ENCODE measurements around the gene IFNL3.

The IFNL3 gene

DNA sequence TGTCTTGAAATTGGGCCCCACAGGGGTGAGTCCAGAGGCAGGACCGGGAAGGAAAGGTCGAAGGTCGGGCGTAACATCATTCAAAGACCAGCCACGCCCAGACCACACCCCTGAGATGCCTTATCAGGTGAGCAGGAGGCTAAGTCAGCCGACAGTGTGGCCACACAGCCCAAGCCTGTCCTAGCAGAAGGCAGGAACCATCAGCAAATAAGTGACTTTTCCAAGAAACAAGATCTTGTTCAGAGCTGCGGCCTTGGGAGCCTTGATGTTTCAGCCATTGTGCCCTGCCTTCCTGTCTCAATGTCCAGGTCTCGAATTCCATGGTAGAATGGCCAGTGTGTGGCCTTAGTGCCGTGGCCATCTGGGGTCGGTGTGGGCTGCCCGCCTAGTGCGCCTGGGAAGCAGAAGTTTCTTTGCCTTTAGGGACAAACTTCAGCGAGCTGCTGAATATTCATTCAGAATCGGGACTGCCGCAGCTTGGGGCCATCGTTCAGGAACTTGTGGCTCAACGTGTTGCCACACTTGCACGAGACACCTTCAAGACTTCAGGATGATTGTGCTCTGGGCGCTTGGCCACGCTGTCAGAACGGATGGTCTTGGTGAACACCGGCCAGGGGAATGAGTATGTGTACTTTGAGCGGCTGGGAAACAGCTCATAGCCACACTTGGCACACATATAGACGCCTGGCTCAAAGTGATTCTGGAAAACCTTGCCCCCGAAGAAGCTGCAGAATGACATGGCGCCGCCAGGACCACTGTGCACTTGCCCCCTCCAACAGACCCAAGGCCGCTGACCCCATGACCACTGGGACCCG lies 9.9 kb upstream of the IFNL3 start:
- TF ChIP-seq POLR2AphosphoS5 (IDR thresholded peaks at IDR 0.05; ENCODE audit: low read depth) = no peak
- TF ChIP-seq, protein P1, sequence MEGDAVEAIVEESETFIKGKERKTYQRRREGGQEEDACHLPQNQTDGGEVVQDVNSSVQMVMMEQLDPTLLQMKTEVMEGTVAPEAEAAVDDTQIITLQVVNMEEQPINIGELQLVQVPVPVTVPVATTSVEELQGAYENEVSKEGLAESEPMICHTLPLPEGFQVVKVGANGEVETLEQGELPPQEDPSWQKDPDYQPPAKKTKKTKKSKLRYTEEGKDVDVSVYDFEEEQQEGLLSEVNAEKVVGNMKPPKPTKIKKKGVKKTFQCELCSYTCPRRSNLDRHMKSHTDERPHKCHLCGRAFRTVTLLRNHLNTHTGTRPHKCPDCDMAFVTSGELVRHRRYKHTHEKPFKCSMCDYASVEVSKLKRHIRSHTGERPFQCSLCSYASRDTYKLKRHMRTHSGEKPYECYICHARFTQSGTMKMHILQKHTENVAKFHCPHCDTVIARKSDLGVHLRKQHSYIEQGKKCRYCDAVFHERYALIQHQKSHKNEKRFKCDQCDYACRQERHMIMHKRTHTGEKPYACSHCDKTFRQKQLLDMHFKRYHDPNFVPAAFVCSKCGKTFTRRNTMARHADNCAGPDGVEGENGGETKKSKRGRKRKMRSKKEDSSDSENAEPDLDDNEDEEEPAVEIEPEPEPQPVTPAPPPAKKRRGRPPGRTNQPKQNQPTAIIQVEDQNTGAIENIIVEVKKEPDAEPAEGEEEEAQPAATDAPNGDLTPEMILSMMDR (IDR thresholded peaks at IDR 0.05; ENCODE audit: insufficient read depth, low read length) = no peak
- Histone ChIP-seq H3K27me3 (ENCODE audit: insufficient read depth, poor library complexity, severe bottlenecking) (peaks cover 9% of the 10 kb centered on the region), H3K27ac (replicated peaks) (no peak overlapping the region), H3K4me3 (replicated peaks; ENCODE audit: insufficient read depth, low read length) (no peak overlapping the region)
- no peak for DNase-seq (ENCODE audit: low read depth in 1 of 2, low spot score in 1 of 2)

DNA sequence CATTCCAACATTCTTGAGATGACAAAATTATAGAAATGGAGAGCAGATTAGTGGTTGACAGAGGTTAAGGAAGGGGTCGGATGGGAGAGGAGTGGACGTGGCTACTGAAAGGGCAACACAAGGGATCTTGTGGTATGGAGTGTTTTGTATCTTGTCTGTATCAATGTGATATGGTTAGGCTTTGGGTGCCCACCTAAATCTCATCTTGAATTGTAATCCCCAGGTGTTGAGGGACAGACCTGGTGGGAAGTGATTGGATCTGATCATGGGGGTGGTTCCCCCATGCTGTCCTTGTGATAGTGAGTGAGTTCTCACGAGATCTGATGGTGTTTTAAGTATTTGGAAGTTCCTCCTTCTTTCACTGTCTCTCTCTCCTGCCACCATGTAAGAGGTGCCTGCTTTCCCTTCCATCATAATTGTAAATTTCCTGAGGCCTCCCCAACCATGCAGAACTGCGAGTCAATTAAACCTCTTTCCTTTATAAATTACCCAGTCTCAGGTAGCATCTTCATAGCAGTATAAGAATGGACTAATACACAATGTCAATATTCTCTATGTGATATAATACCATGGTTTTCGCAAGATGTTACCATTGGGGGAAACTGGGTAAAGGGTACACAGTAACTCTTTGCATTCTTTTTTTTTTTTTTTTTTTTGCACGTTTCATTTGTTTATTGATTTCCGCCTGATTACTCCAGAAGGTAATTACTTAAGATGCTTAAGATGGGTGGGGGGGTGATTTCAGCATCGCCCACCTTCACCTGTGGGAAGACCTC lies 8.8 kb upstream of the IFNL3 start:
- no peak for DNase-seq (ENCODE audit: low read depth in 1 of 2, low spot score in 1 of 2)
- Histone ChIP-seq H3K27ac (replicated peaks) (no peak overlapping the region), H3K27me3 (ENCODE audit: insufficient read depth, poor library complexity, severe bottlenecking) (peaks cover 9% of the 10 kb centered on the region), H3K4me3 (replicated peaks; ENCODE audit: insufficient read depth, low read length) (no peak overlapping the region)
- TF ChIP-seq POLR2AphosphoS5 (IDR thresholded peaks at IDR 0.05; ENCODE audit: low read depth) (no peak), SPI1 (IDR thresholded peaks at IDR 0.05; ENCODE audit: borderline replicate concordance, low read depth) (no peak), GABPA (IDR thresholded peaks at IDR 0.05; ENCODE audit: low read depth) (no peak)
- TF ChIP-seq, protein P2, sequence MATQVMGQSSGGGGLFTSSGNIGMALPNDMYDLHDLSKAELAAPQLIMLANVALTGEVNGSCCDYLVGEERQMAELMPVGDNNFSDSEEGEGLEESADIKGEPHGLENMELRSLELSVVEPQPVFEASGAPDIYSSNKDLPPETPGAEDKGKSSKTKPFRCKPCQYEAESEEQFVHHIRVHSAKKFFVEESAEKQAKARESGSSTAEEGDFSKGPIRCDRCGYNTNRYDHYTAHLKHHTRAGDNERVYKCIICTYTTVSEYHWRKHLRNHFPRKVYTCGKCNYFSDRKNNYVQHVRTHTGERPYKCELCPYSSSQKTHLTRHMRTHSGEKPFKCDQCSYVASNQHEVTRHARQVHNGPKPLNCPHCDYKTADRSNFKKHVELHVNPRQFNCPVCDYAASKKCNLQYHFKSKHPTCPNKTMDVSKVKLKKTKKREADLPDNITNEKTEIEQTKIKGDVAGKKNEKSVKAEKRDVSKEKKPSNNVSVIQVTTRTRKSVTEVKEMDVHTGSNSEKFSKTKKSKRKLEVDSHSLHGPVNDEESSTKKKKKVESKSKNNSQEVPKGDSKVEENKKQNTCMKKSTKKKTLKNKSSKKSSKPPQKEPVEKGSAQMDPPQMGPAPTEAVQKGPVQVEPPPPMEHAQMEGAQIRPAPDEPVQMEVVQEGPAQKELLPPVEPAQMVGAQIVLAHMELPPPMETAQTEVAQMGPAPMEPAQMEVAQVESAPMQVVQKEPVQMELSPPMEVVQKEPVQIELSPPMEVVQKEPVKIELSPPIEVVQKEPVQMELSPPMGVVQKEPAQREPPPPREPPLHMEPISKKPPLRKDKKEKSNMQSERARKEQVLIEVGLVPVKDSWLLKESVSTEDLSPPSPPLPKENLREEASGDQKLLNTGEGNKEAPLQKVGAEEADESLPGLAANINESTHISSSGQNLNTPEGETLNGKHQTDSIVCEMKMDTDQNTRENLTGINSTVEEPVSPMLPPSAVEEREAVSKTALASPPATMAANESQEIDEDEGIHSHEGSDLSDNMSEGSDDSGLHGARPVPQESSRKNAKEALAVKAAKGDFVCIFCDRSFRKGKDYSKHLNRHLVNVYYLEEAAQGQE (IDR thresholded peaks at IDR 0.05; ENCODE audit: insufficient replicate concordance, low read depth) = no peak
- TF ChIP-seq, protein P1 (IDR thresholded peaks at IDR 0.05; ENCODE audit: insufficient read depth, low read length) = no peak

DNA sequence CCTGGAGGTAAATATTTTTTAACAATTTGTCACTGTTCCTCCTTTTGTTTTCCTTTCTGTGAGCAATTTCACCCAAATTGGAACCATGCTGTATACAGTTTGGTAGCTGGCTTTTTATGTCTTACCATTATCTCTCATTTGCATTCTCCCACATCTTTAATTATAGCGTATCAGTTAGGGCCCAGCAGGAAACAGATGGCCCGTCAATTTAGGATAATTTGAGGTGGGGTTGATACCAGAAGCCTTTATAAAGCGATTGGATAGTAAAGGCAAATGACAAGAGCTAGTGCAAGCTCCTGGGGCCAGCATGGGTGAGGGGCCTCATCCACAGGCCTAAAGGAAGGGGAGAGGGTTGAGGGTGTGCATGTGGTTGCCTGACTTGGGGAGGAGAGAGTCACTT lies 7.7 kb upstream of the IFNL3 start:
- peaks cover 12% of the 10 kb centered on the region for H3K27me3 ChIP-seq (ENCODE audit: insufficient read depth, poor library complexity, severe bottlenecking)

More for the DNA sequence above, 7.7 kb upstream of the IFNL3 start:
- DNase-seq (ENCODE audit: low read depth in 1 of 2, low spot score in 1 of 2) = no peak
- Histone ChIP-seq H3K27ac (replicated peaks) (no peak overlapping the region), H3K4me3 (replicated peaks; ENCODE audit: insufficient read depth, low read length) (no peak overlapping the region)
- TF ChIP-seq POLR2AphosphoS5 (IDR thresholded peaks at IDR 0.05; ENCODE audit: low read depth) (no peak), GABPA (IDR thresholded peaks at IDR 0.05; ENCODE audit: low read depth) (no peak), SPI1 (IDR thresholded peaks at IDR 0.05; ENCODE audit: borderline replicate concordance, low read depth) (no peak)
- TF ChIP-seq, protein P2 (IDR thresholded peaks at IDR 0.05; ENCODE audit: insufficient replicate concordance, low read depth) = no peak
- TF ChIP-seq, protein P1 (IDR thresholded peaks at IDR 0.05; ENCODE audit: insufficient read depth, low read length) = no peak

All from HL-60 (cell line).